ENCODE results near the gene ITPR3. TPM values are rescaled to one million over a fixed set of nuclear protein-coding genes. Genes with fewer than 3 reads are reported as not detected.

Gene ITPR3
- total and polyA plus RNA-seq, 3 donors from 2014 or later, result 58.2 to 146 (median 80.3) TPM

GRCh38 chr6:33581186-33581585 is 39.9 kb upstream of the ITPR3 start:
- no peak for TF ChIP-seq POLR2A (IDR thresholded peaks at IDR 0.05)
- TF ChIP-seq, protein P1, sequence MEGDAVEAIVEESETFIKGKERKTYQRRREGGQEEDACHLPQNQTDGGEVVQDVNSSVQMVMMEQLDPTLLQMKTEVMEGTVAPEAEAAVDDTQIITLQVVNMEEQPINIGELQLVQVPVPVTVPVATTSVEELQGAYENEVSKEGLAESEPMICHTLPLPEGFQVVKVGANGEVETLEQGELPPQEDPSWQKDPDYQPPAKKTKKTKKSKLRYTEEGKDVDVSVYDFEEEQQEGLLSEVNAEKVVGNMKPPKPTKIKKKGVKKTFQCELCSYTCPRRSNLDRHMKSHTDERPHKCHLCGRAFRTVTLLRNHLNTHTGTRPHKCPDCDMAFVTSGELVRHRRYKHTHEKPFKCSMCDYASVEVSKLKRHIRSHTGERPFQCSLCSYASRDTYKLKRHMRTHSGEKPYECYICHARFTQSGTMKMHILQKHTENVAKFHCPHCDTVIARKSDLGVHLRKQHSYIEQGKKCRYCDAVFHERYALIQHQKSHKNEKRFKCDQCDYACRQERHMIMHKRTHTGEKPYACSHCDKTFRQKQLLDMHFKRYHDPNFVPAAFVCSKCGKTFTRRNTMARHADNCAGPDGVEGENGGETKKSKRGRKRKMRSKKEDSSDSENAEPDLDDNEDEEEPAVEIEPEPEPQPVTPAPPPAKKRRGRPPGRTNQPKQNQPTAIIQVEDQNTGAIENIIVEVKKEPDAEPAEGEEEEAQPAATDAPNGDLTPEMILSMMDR (IDR thresholded peaks at IDR 0.05), result no peak
- H3K36me3 ChIP-seq (ENCODE audit: low read depth, missing control alignments), result no peaks in the 10 kb centered on the region
- no peaks in the 10 kb centered on the region for H3K27me3 ChIP-seq
- no peak for DNase-seq
- WGBS, 2 donors, result 90 to 94% methylated on average over 5 of the region's 5 CpGs
- no peak overlapping the region for H3K27ac ChIP-seq
- peaks cover 39% of the 10 kb centered on the region for H3K4me1 ChIP-seq
- intact Hi-C loops (cut with DNase I; ENCODE audit: low total_unique reads), result loop anchor here (10.0 kb wide), 1 partner anchor 574 kb away; no protein-coding TSS in a partner anchor
- H3K4me3 ChIP-seq, result no peak overlapping the region
- H3K9me3 ChIP-seq, result no peaks in the 10 kb centered on the region

DNA sequence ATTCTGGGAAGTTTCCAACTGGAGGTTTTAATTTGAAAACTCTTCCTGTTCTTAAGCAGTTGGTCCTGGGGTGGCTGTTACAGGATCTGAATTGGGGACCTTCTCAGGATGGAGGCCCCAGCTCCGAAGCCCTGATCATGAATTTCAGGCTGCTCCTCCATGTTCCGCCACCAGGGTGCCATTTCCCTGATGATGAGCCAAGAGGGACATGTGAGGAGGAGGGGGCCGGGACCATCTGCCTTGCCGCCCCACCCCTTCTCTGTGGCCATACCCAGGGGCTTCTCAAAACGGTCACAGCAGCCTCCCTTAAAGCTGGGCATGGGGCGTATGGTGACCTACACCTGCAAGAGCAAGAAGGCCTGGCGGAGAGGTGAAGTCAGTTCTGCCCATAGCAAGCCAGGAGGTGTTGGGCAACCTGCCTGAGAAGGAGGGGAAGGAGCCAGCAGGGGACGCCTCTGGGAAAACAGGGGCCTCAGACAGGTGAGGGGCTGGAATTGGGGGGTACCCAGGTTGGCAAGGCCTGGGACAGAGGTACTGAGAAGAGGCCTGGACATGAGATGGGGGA is 37.4 kb upstream of the ITPR3 start:
- no peak overlapping the region for H3K4me3 ChIP-seq
- H3K36me3 ChIP-seq (ENCODE audit: low read depth, missing control alignments), result no peaks in the 10 kb centered on the region
- no peak overlapping the region for H3K27ac ChIP-seq
- H3K9me3 ChIP-seq, result no peaks in the 10 kb centered on the region
- TF ChIP-seq, protein P1 (IDR thresholded peaks at IDR 0.05), result peak; percentile 11 to 38 (median 33)
- no peak for TF ChIP-seq POLR2A (IDR thresholded peaks at IDR 0.05)
- DNase-seq, result no peak
- intact Hi-C loops (cut with DNase I; ENCODE audit: low total_unique reads), result loop anchor here (10.0 kb wide), 1 partner anchor 571 kb away; no protein-coding TSS in a partner anchor
- H3K4me1 ChIP-seq, result peaks cover 20% of the 10 kb centered on the region
- 81 to 82% methylated on average over 8 of the region's 8 CpGs for WGBS, 2 donors
- no peaks in the 10 kb centered on the region for H3K27me3 ChIP-seq

GRCh38 chr6:33584700-33585402 is 36.3 kb upstream of the ITPR3 start:
- WGBS, 2 donors, result 79 to 92% methylated on average over 10 to 11 of the region's 11 CpGs
- Histone ChIP-seq H3K4me1 (peaks cover 22% of the 10 kb centered on the region), H3K36me3 (ENCODE audit: low read depth, missing control alignments) (no peaks in the 10 kb centered on the region), H3K9me3 (no peaks in the 10 kb centered on the region), H3K27ac (no peak overlapping the region), H3K27me3 (no peaks in the 10 kb centered on the region), H3K4me3 (no peak overlapping the region)
- intact Hi-C loops (cut with DNase I; ENCODE audit: low total_unique reads), result loop anchor here (10.0 kb wide), 1 partner anchor 570 kb away; no protein-coding TSS in a partner anchor
- TF ChIP-seq, protein P1 (IDR thresholded peaks at IDR 0.05), result no peak
- TF ChIP-seq POLR2A (IDR thresholded peaks at IDR 0.05), result no peak
- DNase-seq, result no peak

GRCh38 chr6:33585403-33586107 is 35.6 kb upstream of the ITPR3 start:
- intact Hi-C loops (cut with DNase I; ENCODE audit: low total_unique reads), result loop anchor here (10.0 kb wide), 1 partner anchor 569 kb away; no protein-coding TSS in a partner anchor

More at GRCh38 chr6:33585403-33586107, 35.6 kb upstream of the ITPR3 start:
- no peak for TF ChIP-seq POLR2A (IDR thresholded peaks at IDR 0.05)
- TF ChIP-seq, protein P1 (IDR thresholded peaks at IDR 0.05), result peak; percentile 98 to 99 (median 98)
- Histone ChIP-seq H3K27ac (no peak overlapping the region), H3K9me3 (no peaks in the 10 kb centered on the region), H3K36me3 (ENCODE audit: low read depth, missing control alignments) (no peaks in the 10 kb centered on the region), H3K27me3 (no peaks in the 10 kb centered on the region), H3K4me1 (peaks cover 26% of the 10 kb centered on the region), H3K4me3 (no peak overlapping the region)
- DNase-seq, result peak; percentile 93
- WGBS, 2 donors, result 35 to 74% methylated on average over 4 to 14 of the region's 14 CpGs
